ENCODE data around the gene UNC5B.

GRCh38 chr10:71236822-71237682 lies 24.7 kb downstream of the UNC5B start:
- TF ChIP-seq EP300 (IDR thresholded peaks at IDR 0.05) (no peak), CTCF (IDR thresholded peaks at IDR 0.05) (no peak), POLR2AphosphoS5 (IDR thresholded peaks at IDR 0.05) (no peak)

Measured in sigmoid colon (tissue), 4 donors.